Measurements from ENCODE around the gene EML6. TPM values are rescaled to one million over a fixed set of nuclear protein-coding genes. Genes with fewer than 3 reads are reported as not detected.

Gene EML6
- total RNA-seq, 1 experiment from 2014 or later: 1.5 TPM

GRCh38 chr2:54918647-54919280, 195.3 kb downstream of the EML6 start:
- Histone ChIP-seq H3K79me1 (ENCODE audit: insufficient read depth, low read depth, low read length, poor library complexity, severe bottlenecking) (no peaks in the 10 kb centered on the region), H4K91ac (ENCODE audit: insufficient read length, low read depth, low read length) (no peak overlapping the region), H4K20me1 (ENCODE audit: control insufficient read depth, insufficient read depth, insufficient read length) (no peaks in the 10 kb centered on the region), H2BK5ac (ENCODE audit: insufficient read length, low read length) (no peak overlapping the region), H3K23ac (ENCODE audit: insufficient read length, low read depth, low read length) (no peak overlapping the region), H3K18ac (ENCODE audit: insufficient read length, low read depth, low read length) (no peak overlapping the region), H3K9ac (ENCODE audit: extremely low read depth, insufficient read length, low read length) (no peak overlapping the region), H3K56ac (ENCODE audit: insufficient read length, low read depth, low read length) (no peak overlapping the region), H2BK120ac (ENCODE audit: low read depth, low read length, poor library complexity, severe bottlenecking) (no peak overlapping the region), H2AK5ac (ENCODE audit: insufficient read length, low read length) (no peak overlapping the region), H2BK20ac (ENCODE audit: low read depth, low read length, poor library complexity, severe bottlenecking) (no peak overlapping the region), H4K5ac (ENCODE audit: insufficient read length, low read depth, low read length) (no peak overlapping the region), H3K4ac (ENCODE audit: low read depth, low read length) (no peak overlapping the region), H3K23me2 (ENCODE audit: insufficient read length, low read depth, low read length, poor library complexity, severe bottlenecking) (no peaks in the 10 kb centered on the region), H3K14ac (ENCODE audit: insufficient read depth, low read length) (no peak overlapping the region), H2AFZ (ENCODE audit: low read length) (no peak overlapping the region), H3T11ph (ENCODE audit: low read length) (no peak overlapping the region), H3K9me3 (ENCODE audit: control insufficient read depth, low read depth, low read length) (no peaks in the 10 kb centered on the region), H3K4me2 (ENCODE audit: insufficient read depth, insufficient read length, low read length) (no peak overlapping the region), H2BK15ac (ENCODE audit: low read depth, low read length) (no peak overlapping the region), H4K8ac (replicated peaks; ENCODE audit: insufficient read length, low read depth, low read length) (no peak overlapping the region), H3K27me3 (ENCODE audit: insufficient read depth, low read length) (no peaks in the 10 kb centered on the region), H3K79me2 (ENCODE audit: insufficient read depth, low read length) (no peaks in the 10 kb centered on the region), H3K27ac (ENCODE audit: insufficient read length, low read depth, low read length) (no peak overlapping the region), H3K4me1 (ENCODE audit: insufficient read depth, low read length) (no peaks in the 10 kb centered on the region), H2BK12ac (ENCODE audit: insufficient read length, low read depth, low read length) (no peak overlapping the region)
- H3K27me3 Mint-ChIP-seq (ENCODE audit: low read depth): no peaks in the 10 kb centered on the region
- no peaks in the 10 kb centered on the region for H3K36me3 Mint-ChIP-seq (ENCODE audit: insufficient read depth in 1 of 3, low read depth in 3 of 3)
- no peak for DNase-seq
- no CpG with 5 or more reads among the region's 7 CpGs for WGBS (ENCODE audit: extremely low coverage, insufficient read length, low lambda C conversion rate)
- no peak overlapping the region for H3K4me3 Mint-ChIP-seq
- H3K27ac Mint-ChIP-seq: no peak overlapping the region
- no peak for TF ChIP-seq CTCF (conservative IDR thresholded peaks at IDR 0.05)
- H3K4me1 Mint-ChIP-seq: no peaks in the 10 kb centered on the region
- H3K9me3 Mint-ChIP-seq: no peaks in the 10 kb centered on the region; a peak in 1 of 5 replicates
